Skeletal muscle satellite cell (primary cell): ENCODE data around the gene CTDSPL.

Experiments
- H3K27me3 ChIP-seq: 2 replicates; pipeline ENCODE4 v1.7.0; 2013; ENCODE audit warnings: low read length; ENCODE audit not compliant: control insufficient read depth, insufficient read depth
- H3K36me3 ChIP-seq: 2 replicates; pipeline ENCODE4 v1.7.0; 2013; ENCODE audit warnings: mild to moderate bottlenecking, control low read depth, low read length; ENCODE audit not compliant: insufficient read depth
- H3K4me1 ChIP-seq: 2 replicates; pipeline ENCODE4 v1.7.0; 2013; ENCODE audit warnings: low read length; ENCODE audit not compliant: control insufficient read depth, insufficient read depth
- H3K4me2 ChIP-seq: 2 replicates; pipeline ENCODE4 v1.7.0; 2013; ENCODE audit warnings: mild to moderate bottlenecking, low read length
- H3K4me3 ChIP-seq: 2 replicates; pipeline ENCODE4 v1.7.0; 2013; ENCODE audit warnings: low read length
- H3K9ac ChIP-seq: 2 replicates; pipeline ENCODE4 v1.7.0; 2013; ENCODE audit warnings: mild to moderate bottlenecking, low read depth, low read length, moderate library complexity
- H3K9me3 ChIP-seq: replicated peaks from 2 replicates; pipeline ENCODE4 v1.7.0; 2013; ENCODE audit warnings: mild to moderate bottlenecking, control low read depth, low read length

CTDSPL gene

DNA sequence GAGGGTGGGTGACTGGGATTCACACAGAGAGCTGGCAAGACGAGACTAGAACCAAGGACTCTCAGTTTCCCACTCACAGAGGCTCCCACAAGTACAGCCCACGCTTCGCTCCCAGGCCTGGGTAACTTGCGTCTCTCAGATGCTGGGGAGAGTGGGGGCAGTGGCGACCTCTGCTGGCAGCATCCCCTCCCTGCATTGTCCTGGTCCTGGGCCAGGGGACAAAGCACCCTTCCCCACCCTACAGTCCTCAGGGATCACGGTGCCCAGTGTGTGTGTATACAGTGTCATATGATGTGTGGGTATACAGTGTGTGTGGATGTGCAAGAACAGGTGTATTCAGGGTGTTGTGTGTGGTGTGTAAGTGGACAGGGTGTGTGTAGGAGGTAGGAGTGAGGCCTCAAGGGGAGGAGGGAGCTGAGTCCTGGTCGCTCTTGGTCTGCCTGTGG is 141.7 kb downstream of the CTDSPL start:
- H3K36me3 ChIP-seq: peaks cover 27% of the 10 kb centered on the region
- no peak overlapping the region for H3K4me2 ChIP-seq
- no peaks in the 10 kb centered on the region for H3K27me3 ChIP-seq
- no peak overlapping the region for H3K4me3 ChIP-seq
- H3K4me1 ChIP-seq: peaks cover 4% of the 10 kb centered on the region
- H3K9me3 ChIP-seq: no peaks in the 10 kb centered on the region
- H3K9ac ChIP-seq: no peak overlapping the region

DNA sequence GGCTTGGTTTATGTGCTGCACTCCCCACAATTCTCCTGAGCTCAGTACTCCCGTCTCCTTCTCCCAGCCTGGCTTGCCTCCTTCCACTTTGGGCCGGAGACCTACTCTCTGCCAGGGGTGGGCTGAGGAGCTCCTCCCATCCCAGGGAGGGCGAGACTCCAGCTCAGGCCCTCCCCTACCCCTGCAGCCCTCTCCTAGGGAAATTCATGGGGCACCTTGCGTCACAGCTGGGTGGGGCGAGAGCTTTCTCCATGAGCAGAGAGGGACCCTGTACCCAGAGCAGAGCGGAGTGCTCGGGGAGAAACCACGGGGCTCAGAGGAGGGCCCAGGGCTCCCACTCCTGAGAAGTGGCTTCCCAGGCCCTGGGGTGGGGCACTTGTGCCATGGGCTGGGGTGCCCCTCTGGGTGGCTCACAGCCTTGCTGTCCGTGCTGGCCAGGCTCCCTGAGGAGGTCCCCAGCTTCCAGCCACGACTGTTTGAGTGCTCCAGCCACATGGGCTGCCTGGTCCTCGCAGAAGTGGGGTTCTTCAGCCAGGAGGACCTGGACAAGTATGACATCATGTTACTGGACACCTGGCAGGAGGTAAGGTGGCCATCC is 142.2 kb downstream of the CTDSPL start:
- Histone ChIP-seq H3K36me3 (peaks cover 32% of the 10 kb centered on the region), H3K4me1 (no peaks in the 10 kb centered on the region), H3K9me3 (no peaks in the 10 kb centered on the region), H3K9ac (no peak overlapping the region), H3K4me3 (no peak overlapping the region), H3K27me3 (no peaks in the 10 kb centered on the region), H3K4me2 (no peak overlapping the region)

GRCh38 chr3:38004415-38005075 is 142.9 kb downstream of the CTDSPL start:
- no peak overlapping the region for H3K4me3 ChIP-seq
- H3K9ac ChIP-seq: no peak overlapping the region
- no peaks in the 10 kb centered on the region for H3K4me1 ChIP-seq
- no peaks in the 10 kb centered on the region for H3K9me3 ChIP-seq
- no peak overlapping the region for H3K4me2 ChIP-seq
- peaks cover 35% of the 10 kb centered on the region for H3K36me3 ChIP-seq
- no peaks in the 10 kb centered on the region for H3K27me3 ChIP-seq

DNA sequence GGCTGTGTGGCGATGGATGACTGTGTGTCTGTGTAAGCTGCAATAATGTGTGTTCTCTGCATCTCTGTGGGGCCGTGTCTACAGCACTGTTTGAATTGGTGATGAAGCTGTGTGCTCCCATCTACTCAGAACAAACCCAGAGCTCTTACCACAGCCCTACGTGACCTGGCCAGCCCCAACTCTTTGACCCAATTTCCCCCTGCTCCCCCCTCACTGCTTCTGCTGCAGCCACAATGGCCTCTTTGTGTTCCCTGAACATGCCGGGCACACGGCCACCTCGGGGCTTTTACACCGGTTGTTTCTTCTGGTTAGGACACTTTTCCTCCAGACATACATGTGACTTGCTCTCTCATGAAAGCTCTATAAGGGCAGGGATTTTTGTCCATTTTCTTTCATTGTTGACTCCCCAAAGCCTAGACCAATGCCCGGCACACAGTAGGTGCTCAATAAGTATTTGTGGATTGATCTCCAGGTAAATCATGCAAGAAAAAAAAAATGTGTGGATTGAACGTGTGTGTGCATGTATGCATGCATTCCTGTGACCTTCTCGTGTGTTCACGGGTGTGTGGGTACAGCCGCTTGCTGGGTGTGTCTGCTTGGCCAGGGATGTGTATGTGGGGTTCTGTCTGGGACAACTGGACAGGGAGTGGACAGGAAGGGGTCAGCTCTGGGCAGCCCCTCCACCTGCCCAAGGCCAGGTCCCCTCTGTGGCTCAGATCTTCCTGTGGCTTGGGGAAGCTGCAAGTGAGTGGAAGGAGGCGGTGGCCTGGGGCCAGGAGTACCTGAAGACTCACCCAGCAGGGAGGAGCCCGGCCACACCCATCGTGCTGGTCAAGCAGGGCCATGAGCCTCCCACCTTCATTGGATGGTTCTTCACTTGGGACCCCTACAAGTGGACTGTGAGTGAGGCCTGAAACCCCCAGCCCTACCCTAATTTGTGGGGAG is 143.7 kb downstream of the CTDSPL start:
- no peak overlapping the region for H3K4me3 ChIP-seq
- no peaks in the 10 kb centered on the region for H3K9me3 ChIP-seq
- no peak overlapping the region for H3K4me2 ChIP-seq
- no peaks in the 10 kb centered on the region for H3K4me1 ChIP-seq
- no peak overlapping the region for H3K9ac ChIP-seq
- no peaks in the 10 kb centered on the region for H3K27me3 ChIP-seq
- H3K36me3 ChIP-seq: peaks cover 41% of the 10 kb centered on the region

- peaks cover 46% of the 10 kb centered on the region for H3K36me3 ChIP-seq
These were observed 144.4 kb downstream of the CTDSPL start for GRCh38 chr3:38006031-38006430.

DNA sequence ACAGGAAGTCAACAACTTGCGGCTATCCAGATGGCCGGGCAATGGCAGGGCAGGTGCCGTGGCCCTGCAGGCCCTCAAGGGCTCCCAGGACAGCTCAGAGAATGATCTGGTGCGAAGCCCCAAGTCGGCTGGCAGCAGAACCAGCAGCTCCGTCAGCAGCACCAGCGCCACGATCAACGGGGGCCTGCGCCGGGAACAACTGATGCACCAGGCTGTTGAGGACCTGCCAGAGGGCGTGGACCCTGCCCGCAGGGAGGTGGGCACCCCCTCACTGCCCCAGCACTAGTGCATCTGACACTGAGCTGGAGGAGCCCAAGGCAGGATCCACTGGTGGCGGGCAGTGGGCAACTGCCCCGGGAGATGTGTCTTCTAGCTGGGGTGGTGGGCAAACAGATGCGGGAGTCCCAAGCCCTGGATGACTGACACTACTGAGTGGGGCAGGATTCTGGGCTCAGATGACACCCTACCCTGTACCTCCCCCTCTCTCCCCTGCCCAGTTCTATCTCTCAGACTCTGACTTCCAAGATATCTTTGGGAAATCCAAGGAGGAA is 144.8 kb downstream of the CTDSPL start:
- H3K9ac ChIP-seq: no peak overlapping the region
- no peaks in the 10 kb centered on the region for H3K4me1 ChIP-seq
- no peaks in the 10 kb centered on the region for H3K27me3 ChIP-seq
- no peak overlapping the region for H3K4me2 ChIP-seq
- no peaks in the 10 kb centered on the region for H3K9me3 ChIP-seq
- H3K4me3 ChIP-seq: no peak overlapping the region
- H3K36me3 ChIP-seq: peaks cover 46% of the 10 kb centered on the region

More at GRCh38 chr3:38006031-38006430, 144.4 kb downstream of the CTDSPL start:
- no peaks in the 10 kb centered on the region for H3K27me3 ChIP-seq
- H3K4me1 ChIP-seq: no peaks in the 10 kb centered on the region
- H3K9ac ChIP-seq: no peak overlapping the region
- H3K4me3 ChIP-seq: no peak overlapping the region
- H3K9me3 ChIP-seq: no peaks in the 10 kb centered on the region
- no peak overlapping the region for H3K4me2 ChIP-seq

- H3K36me3 ChIP-seq: peaks cover 46% of the 10 kb centered on the region
- no peak overlapping the region for H3K9ac ChIP-seq
- H3K4me1 ChIP-seq: no peaks in the 10 kb centered on the region
- no peaks in the 10 kb centered on the region for H3K27me3 ChIP-seq
- H3K9me3 ChIP-seq: no peaks in the 10 kb centered on the region
- no peak overlapping the region for H3K4me2 ChIP-seq
- H3K4me3 ChIP-seq: no peak overlapping the region
These were observed 146.0 kb downstream of the CTDSPL start for GRCh38 chr3:38007754-38008090.

- H3K36me3 ChIP-seq: peaks cover 46% of the 10 kb centered on the region
These were observed 146.6 kb downstream of the CTDSPL start for GRCh38 chr3:38008191-38008701.

GRCh38 chr3:38008971-38009580 is 147.4 kb downstream of the CTDSPL start:
- peaks cover 53% of the 10 kb centered on the region for H3K36me3 ChIP-seq

More at GRCh38 chr3:38008191-38008701, 146.6 kb downstream of the CTDSPL start:
- no peak overlapping the region for H3K4me2 ChIP-seq
- H3K9ac ChIP-seq: no peak overlapping the region
- no peaks in the 10 kb centered on the region for H3K9me3 ChIP-seq
- no peak overlapping the region for H3K4me3 ChIP-seq
- no peaks in the 10 kb centered on the region for H3K27me3 ChIP-seq
- no peaks in the 10 kb centered on the region for H3K4me1 ChIP-seq

GRCh38 chr3:38009807-38010591 is 148.3 kb downstream of the CTDSPL start:
- no peaks in the 10 kb centered on the region for H3K4me1 ChIP-seq
- H3K9ac ChIP-seq: no peak overlapping the region
- no peaks in the 10 kb centered on the region for H3K9me3 ChIP-seq
- H3K36me3 ChIP-seq: peaks cover 59% of the 10 kb centered on the region
- no peaks in the 10 kb centered on the region for H3K27me3 ChIP-seq
- H3K4me3 ChIP-seq: no peak overlapping the region
- no peak overlapping the region for H3K4me2 ChIP-seq

More at GRCh38 chr3:38008971-38009580, 147.4 kb downstream of the CTDSPL start:
- H3K4me3 ChIP-seq: no peak overlapping the region
- H3K9me3 ChIP-seq: no peaks in the 10 kb centered on the region
- H3K27me3 ChIP-seq: no peaks in the 10 kb centered on the region
- H3K9ac ChIP-seq: no peak overlapping the region
- H3K4me2 ChIP-seq: no peak overlapping the region
- no peaks in the 10 kb centered on the region for H3K4me1 ChIP-seq
